Measurements from ENCODE around the gene HIVEP3.

- TF ChIP-seq CTCF (IDR thresholded peaks at IDR 0.05) (no peak), POLR2AphosphoS5 (IDR thresholded peaks at IDR 0.05; ENCODE audit: insufficient read depth in 1 of 2, low read depth in 1 of 2) (no peak)
Measured at GRCh38 chr1:41587791-41588190, 330.9 kb downstream of the HIVEP3 start.
